Thoracic aorta (tissue), 2 donors: Measurements from ENCODE around the gene ERI3. TPM values are rescaled to one million over a fixed set of nuclear protein-coding genes. Genes with fewer than 3 reads are reported as not detected.

Experiments
- ATAC-seq: fragments of 150-250 bp; one replicate; pipeline ENCODE4 v1.8.0; 2017; ENCODE audit warnings: low read depth; ENCODE audit not compliant: insufficient number of reproducible peaks, low FRiP score
- DNase-seq: peaks from one replicate; pipeline ENCODE4 v3.0.0-alpha.2; 2020; ENCODE audit warnings: low spot score
- H3K27ac ChIP-seq, 2 donors: fragments of 200-600 bp; sonication (generic); 1 replicate in 1 of 2; 2 replicates in 1 of 2; pipeline ENCODE4 v1.5.1; 2016; ENCODE audit warnings: mild to moderate bottlenecking in 2 of 2, moderate library complexity in 2 of 2
- H3K27me3 ChIP-seq: fragments of 200-600 bp; sonication (generic); replicated peaks from 2 replicates; pipeline ENCODE4 v1.6.0; 2016; ENCODE audit warnings: mild to moderate bottlenecking; ENCODE audit not compliant: insufficient read depth
- H3K36me3 ChIP-seq: fragments of 200-600 bp; sonication (generic); one replicate; pipeline ENCODE4 v1.5.1; 2016
- H3K4me1 ChIP-seq, 2 donors: fragments of 200-600 bp; sonication (generic); 1 replicate in 1 of 2; 2 replicates in 1 of 2; pipeline versions ENCODE4 v1.5.1 to v1.6.0; 2016; ENCODE audit warnings: low read depth in 2 of 2, mild to moderate bottlenecking in 1 of 2; ENCODE audit not compliant: control insufficient read depth in 1 of 2
- H3K4me3 ChIP-seq: fragments of 200-600 bp; sonication (generic); 2 replicates; pipeline ENCODE4 v1.5.1; 2016; ENCODE audit warnings: mild to moderate bottlenecking
- H3K9me3 ChIP-seq: fragments of 200-600 bp; sonication (generic); 2 replicates; pipeline ENCODE4 v1.5.1; 2016
- CTCF ChIP-seq: fragments of 200-600 bp; sonication (generic); IDR thresholded peaks from one replicate; pipeline ENCODE4 v1.5.1; 2019; ENCODE audit warnings: antibody characterized with exemption
- total RNA-seq, 2 donors: library from RNA; depleted of rRNA; stranded (reverse); fragments of >200 nt; gene quantifications; one replicate each; pipeline versions ENCODE4 v1.1.0 to v1.2.3, GENCODE V29; 2016

Gene ERI3
- total RNA-seq, 2 donors from 2014 or later: 41.5 to 96.3 TPM

GRCh38 chr1:44261962-44262361, 93.1 kb downstream of the ERI3 start:
- no peaks in the 10 kb centered on the region for H3K9me3 ChIP-seq
- H3K4me3 ChIP-seq: no peak overlapping the region
- H3K27ac ChIP-seq: no peak overlapping the region
- no peak for DNase-seq
- no peaks in the 10 kb centered on the region for H3K4me1 ChIP-seq
- no peak for TF ChIP-seq CTCF
- ATAC-seq: no peak
- H3K27me3 ChIP-seq: no peaks in the 10 kb centered on the region
- H3K36me3 ChIP-seq: no peaks in the 10 kb centered on the region

- ATAC-seq: no peak
- H3K27ac ChIP-seq: no peak overlapping the region
Observed at GRCh38 chr1:44261171-44261817, 93.8 kb downstream of the ERI3 start.

GRCh38 chr1:44260792-44261170, 94.3 kb downstream of the ERI3 start:
- Histone ChIP-seq H3K4me1 (no peaks in the 10 kb centered on the region), H3K36me3 (no peaks in the 10 kb centered on the region), H3K4me3 (no peak overlapping the region), H3K27me3 (no peaks in the 10 kb centered on the region), H3K9me3 (no peaks in the 10 kb centered on the region), H3K27ac (no peak overlapping the region)
- no peak for ATAC-seq
- DNase-seq: no peak
- TF ChIP-seq CTCF: no peak

More at GRCh38 chr1:44261171-44261817, 93.8 kb downstream of the ERI3 start:
- DNase-seq: no peak
- Histone ChIP-seq H3K4me3 (no peak overlapping the region), H3K4me1 (no peaks in the 10 kb centered on the region), H3K36me3 (no peaks in the 10 kb centered on the region), H3K27me3 (no peaks in the 10 kb centered on the region), H3K9me3 (no peaks in the 10 kb centered on the region)
- no peak for TF ChIP-seq CTCF

- Histone ChIP-seq H3K36me3 (no peaks in the 10 kb centered on the region), H3K9me3 (no peaks in the 10 kb centered on the region), H3K27ac (no peak overlapping the region), H3K27me3 (no peaks in the 10 kb centered on the region), H3K4me3 (no peak overlapping the region), H3K4me1 (no peaks in the 10 kb centered on the region)
- TF ChIP-seq CTCF: no peak
- no peak for DNase-seq
- ATAC-seq: no peak
Observed at GRCh38 chr1:44259090-44259489, 96.0 kb downstream of the ERI3 start.

GRCh38 chr1:44256762-44257554, 98.1 kb downstream of the ERI3 start:
- no peaks in the 10 kb centered on the region for H3K36me3 ChIP-seq

More at GRCh38 chr1:44256762-44257554, 98.1 kb downstream of the ERI3 start:
- H3K4me3 ChIP-seq: no peak overlapping the region
- no peaks in the 10 kb centered on the region for H3K27me3 ChIP-seq
- H3K9me3 ChIP-seq: no peaks in the 10 kb centered on the region
- no peak for DNase-seq
- no peak for TF ChIP-seq CTCF
- ATAC-seq: no peak
- H3K27ac ChIP-seq: no peak overlapping the region
- H3K4me1 ChIP-seq: no peaks in the 10 kb centered on the region
